NB4 (cell line): Measurements from ENCODE around the gene CDK4.

Experiments used
- DNase-seq: peaks from one replicate; pipeline ENCODE4 v3.0.0; 2010; ENCODE audit warnings: low read depth
- H3K4me3 ChIP-seq: one replicate; pipeline ENCODE4 v1.5.1; 2011; ENCODE audit warnings: mild to moderate bottlenecking, low read depth, low read length, moderate library complexity
- CTCF ChIP-seq: IDR thresholded peaks from one replicate; pipeline ENCODE4 v1.5.1; 2012; ENCODE audit warnings: low read depth, low read length
- MYC ChIP-seq: IDR thresholded peaks from 2 replicates; pipeline ENCODE4 v1.6.1; 2011; ENCODE audit warnings: low read depth, low read length
- POLR2A ChIP-seq: IDR thresholded peaks from 2 replicates; pipeline ENCODE4 v1.6.1; 2011; ENCODE audit warnings: mild to moderate bottlenecking; ENCODE audit not compliant: insufficient read length; ENCODE audit errors: extremely low read depth
- TF ChIP-seq, protein P1 (sequence below): IDR thresholded peaks from 2 replicates; pipeline ENCODE4 v1.6.1; 2011; ENCODE audit warnings: low read depth, low read length

CDK4 gene

DNA sequence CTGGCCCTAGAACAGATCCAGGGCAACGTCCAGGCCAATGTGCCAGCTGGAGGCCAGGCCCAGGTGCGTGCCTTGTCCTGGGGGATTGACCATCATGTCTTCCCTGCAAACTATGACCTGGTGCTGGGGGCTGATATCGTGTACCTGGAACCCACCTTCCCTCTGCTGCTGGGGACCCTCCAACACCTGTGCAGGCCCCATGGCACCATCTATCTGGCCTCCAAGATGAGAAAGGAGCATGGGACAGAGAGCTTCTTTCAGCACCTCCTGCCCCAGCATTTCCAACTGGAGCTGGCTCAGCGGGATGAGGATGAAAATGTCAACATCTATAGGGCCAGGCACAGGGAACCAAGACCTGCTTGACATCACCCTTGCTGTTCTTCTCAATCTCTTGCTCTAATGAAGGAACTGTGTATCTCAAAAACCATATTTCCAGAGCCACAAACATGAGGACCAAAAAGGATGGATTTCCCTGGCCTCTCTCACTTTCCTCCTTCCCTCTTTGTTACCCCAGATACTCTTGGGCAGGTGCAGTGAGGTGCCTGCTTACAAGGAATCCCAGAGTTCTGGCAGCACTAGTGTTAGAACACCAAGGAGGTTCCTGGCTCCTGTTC, 28.3 kb upstream of the CDK4 start:
- no peak for DNase-seq
- no peak overlapping the region for H3K4me3 ChIP-seq
- TF ChIP-seq CTCF (no peak), POLR2A (no peak), MYC (no peak)
- TF ChIP-seq, protein P1, sequence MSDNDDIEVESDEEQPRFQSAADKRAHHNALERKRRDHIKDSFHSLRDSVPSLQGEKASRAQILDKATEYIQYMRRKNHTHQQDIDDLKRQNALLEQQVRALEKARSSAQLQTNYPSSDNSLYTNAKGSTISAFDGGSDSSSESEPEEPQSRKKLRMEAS: no peak

DNA sequence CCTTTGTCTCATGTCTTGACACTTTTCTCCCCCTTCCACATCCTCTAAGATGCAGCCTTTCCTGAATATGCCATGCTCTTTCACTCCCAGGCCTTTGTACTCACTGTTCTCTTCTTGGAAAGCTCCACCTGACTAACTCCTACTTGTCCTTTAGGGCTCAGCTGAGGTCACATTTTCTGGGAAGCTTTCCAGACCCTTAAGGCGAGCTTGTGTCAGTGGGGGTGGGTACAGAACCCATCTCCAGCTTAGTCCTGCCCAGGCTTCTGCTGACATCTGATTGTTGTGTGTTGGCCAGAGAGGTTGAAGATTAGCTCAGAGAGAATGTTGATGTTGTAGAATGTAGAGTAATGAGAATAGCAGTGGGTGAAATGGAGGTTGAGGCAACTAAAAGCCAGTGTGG, 27.6 kb upstream of the CDK4 start:
- no peak for TF ChIP-seq CTCF
- TF ChIP-seq MYC: no peak
- TF ChIP-seq, protein P1: no peak
- TF ChIP-seq POLR2A: no peak
- H3K4me3 ChIP-seq: no peak overlapping the region
- no peak for DNase-seq

DNA sequence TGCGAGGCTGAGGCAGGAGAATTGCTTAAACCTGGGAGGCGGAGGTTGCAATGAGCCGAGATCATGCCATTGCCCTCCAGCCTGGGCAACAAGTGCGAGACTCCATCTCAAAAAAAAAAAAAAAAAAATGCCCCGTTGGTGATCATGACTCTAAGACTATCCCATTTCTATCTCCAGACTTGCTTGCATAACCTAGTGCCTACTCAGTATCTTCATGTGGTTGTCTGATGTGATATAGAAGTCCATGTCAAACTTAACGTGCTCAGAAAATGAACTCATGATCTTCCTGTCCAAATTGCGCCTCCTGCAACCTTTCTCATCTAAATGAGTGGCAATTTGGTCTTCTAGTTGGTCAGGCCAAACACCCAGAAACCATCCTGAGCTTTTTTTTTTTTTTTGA, 25.8 kb upstream of the CDK4 start:
- no peak for DNase-seq
- no peak overlapping the region for H3K4me3 ChIP-seq
- TF ChIP-seq POLR2A: no peak
- TF ChIP-seq, protein P1: no peak
- TF ChIP-seq MYC: no peak
- TF ChIP-seq CTCF: no peak

- no peak for DNase-seq
- TF ChIP-seq, protein P1: no peak
- no peak for TF ChIP-seq POLR2A
- no peak for TF ChIP-seq MYC
- no peak for TF ChIP-seq CTCF
- no peak overlapping the region for H3K4me3 ChIP-seq
These were observed 25.3 kb upstream of the CDK4 start for GRCh38 chr12:57777367-57777766.

DNA sequence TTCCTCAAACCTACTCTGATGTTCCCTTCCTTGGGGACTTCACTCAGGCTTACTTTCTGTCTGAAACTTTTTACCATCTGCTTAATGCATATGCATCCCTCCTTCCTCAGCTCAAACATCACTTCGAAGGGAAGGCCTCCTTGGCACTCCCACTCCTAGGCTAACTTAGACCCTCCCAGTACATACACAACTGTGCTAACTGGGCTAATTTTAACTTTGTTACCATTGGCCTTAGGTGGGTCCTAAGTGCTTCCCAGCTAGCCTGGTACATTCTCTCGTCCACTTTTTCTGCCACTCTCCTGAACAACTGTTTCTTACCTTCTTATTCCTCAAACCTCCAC, 24.1 kb upstream of the CDK4 start:
- TF ChIP-seq MYC: no peak
- no peak for TF ChIP-seq CTCF
- TF ChIP-seq, protein P1: no peak
- no peak for TF ChIP-seq POLR2A
- H3K4me3 ChIP-seq: no peak overlapping the region
- no peak for DNase-seq
